Thoracic aorta (tissue), 2 donors: Measurements from ENCODE around the gene CHM. TPM values are rescaled to one million over a fixed set of nuclear protein-coding genes. Genes with fewer than 3 reads are reported as not detected.

Source experiments
- ATAC-seq: fragments of 150-250 bp; one replicate; pipeline ENCODE4 v1.8.0; 2017; ENCODE audit warnings: low read depth; ENCODE audit not compliant: insufficient number of reproducible peaks, low FRiP score
- DNase-seq: peaks from one replicate; pipeline ENCODE4 v3.0.0-alpha.2; 2020; ENCODE audit warnings: low spot score
- H3K27ac ChIP-seq, 2 donors: fragments of 200-600 bp; sonication (generic); 1 replicate in 1 of 2; 2 replicates in 1 of 2; pipeline ENCODE4 v1.5.1; 2016; ENCODE audit warnings: mild to moderate bottlenecking in 2 of 2, moderate library complexity in 2 of 2
- H3K27me3 ChIP-seq: fragments of 200-600 bp; sonication (generic); replicated peaks from 2 replicates; pipeline ENCODE4 v1.6.0; 2016; ENCODE audit warnings: mild to moderate bottlenecking; ENCODE audit not compliant: insufficient read depth
- H3K36me3 ChIP-seq: fragments of 200-600 bp; sonication (generic); one replicate; pipeline ENCODE4 v1.5.1; 2016
- H3K4me1 ChIP-seq, 2 donors: fragments of 200-600 bp; sonication (generic); 1 replicate in 1 of 2; 2 replicates in 1 of 2; pipeline versions ENCODE4 v1.5.1 to v1.6.0; 2016; ENCODE audit warnings: low read depth in 2 of 2, mild to moderate bottlenecking in 1 of 2; ENCODE audit not compliant: control insufficient read depth in 1 of 2
- H3K4me3 ChIP-seq: fragments of 200-600 bp; sonication (generic); 2 replicates; pipeline ENCODE4 v1.5.1; 2016; ENCODE audit warnings: mild to moderate bottlenecking
- H3K9me3 ChIP-seq: fragments of 200-600 bp; sonication (generic); 2 replicates; pipeline ENCODE4 v1.5.1; 2016
- CTCF ChIP-seq: fragments of 200-600 bp; sonication (generic); IDR thresholded peaks from one replicate; pipeline ENCODE4 v1.5.1; 2019; ENCODE audit warnings: antibody characterized with exemption
- total RNA-seq, 2 donors: library from RNA; depleted of rRNA; stranded (reverse); fragments of >200 nt; gene quantifications; one replicate each; pipeline versions ENCODE4 v1.1.0 to v1.2.3, GENCODE V29; 2016

CHM gene
- total RNA-seq: 10 to 100 TPM; 14.8 to 14.9 TPM

GRCh38 chrX:86047174-86047935 lies at the start of gene CHM:
TSS of gene CHM (minus strand) at chrX:86047558. CDS start at chrX:86047532, 26 bp downstream.
- Histone ChIP-seq H3K9me3 (no peaks in the 10 kb centered on the region), H3K27ac (peak within 1 kb of the TSS; percentile 74 to 79), H3K36me3 (no peaks in the 10 kb centered on the region), H3K27me3 (no peaks in the 10 kb centered on the region), H3K4me3 (peak within 1 kb of the TSS; percentile 81), H3K4me1 (peaks cover 6% of the 10 kb centered on the region in 2 donors)
- ATAC-seq (peak; percentile 91), DNase-seq (peak; percentile 20)
- TF ChIP-seq CTCF: no peak

- Histone ChIP-seq H3K36me3 (no peaks in the 10 kb centered on the region), H3K4me3 (no peak overlapping the region), H3K4me1 (no peaks in the 10 kb centered on the region), H3K27me3 (no peaks in the 10 kb centered on the region), H3K27ac (no peak overlapping the region), H3K9me3 (no peaks in the 10 kb centered on the region)
- DNase-seq (no peak), ATAC-seq (no peak)
- no peak for TF ChIP-seq CTCF
Measured at GRCh38 chrX:86078650-86079049, 31.3 kb upstream of the CHM start.

- no peaks in the 10 kb centered on the region for H3K4me1 ChIP-seq
- H3K4me3 ChIP-seq: no peak overlapping the region
- H3K36me3 ChIP-seq: no peaks in the 10 kb centered on the region
- no peak overlapping the region for H3K27ac ChIP-seq
- TF ChIP-seq CTCF: no peak
- DNase-seq (no peak), ATAC-seq (no peak)
- no peaks in the 10 kb centered on the region for H3K27me3 ChIP-seq
- H3K9me3 ChIP-seq: no peaks in the 10 kb centered on the region
Measured at GRCh38 chrX:86066998-86067397, 19.6 kb upstream of the CHM start.

- Histone ChIP-seq H3K4me1 (no peaks in the 10 kb centered on the region), H3K4me3 (no peak overlapping the region), H3K27ac (no peak overlapping the region), H3K27me3 (no peaks in the 10 kb centered on the region), H3K9me3 (no peaks in the 10 kb centered on the region), H3K36me3 (no peaks in the 10 kb centered on the region)
- ATAC-seq: no peak
- no peak for DNase-seq
- no peak for TF ChIP-seq CTCF
Measured at GRCh38 chrX:86061407-86061806, 14.0 kb upstream of the CHM start.

- H3K4me1 ChIP-seq: no peaks in the 10 kb centered on the region
- H3K36me3 ChIP-seq: no peaks in the 10 kb centered on the region
- no peak for TF ChIP-seq CTCF
- H3K27ac ChIP-seq: no peak overlapping the region
- no peak overlapping the region for H3K4me3 ChIP-seq
- DNase-seq (no peak), ATAC-seq (no peak)
- H3K27me3 ChIP-seq: no peaks in the 10 kb centered on the region
- H3K9me3 ChIP-seq: no peaks in the 10 kb centered on the region
Measured at GRCh38 chrX:86051741-86052140, 4.4 kb upstream of the CHM start.
